ENCODE measurements around the gene CHMP2A. TPM values are rescaled to one million over a fixed set of nuclear protein-coding genes. Genes with fewer than 3 reads are reported as not detected.

CHMP2A gene
- total and polyA plus RNA-seq, 2 experiments from 2014 or later, result 92.2 to 145 TPM

GRCh38 chr19:58529405-58529804 is 25.5 kb downstream of the CHMP2A start (continued):
- no peak for TF ChIP-seq REST (IDR thresholded peaks at IDR 0.05; ENCODE audit: unreplicated experiment)
- no peak for TF ChIP-seq EZH2phosphoT487 (IDR thresholded peaks at IDR 0.05; ENCODE audit: unreplicated experiment)
- no peak for TF ChIP-seq NANOG (IDR thresholded peaks at IDR 0.05; ENCODE audit: borderline replicate concordance)
- TF ChIP-seq CTCF (conservative IDR thresholded peaks at IDR 0.05; ENCODE audit: low read depth in 2 of 2), result no peak
- no peak for TF ChIP-seq EZH2 (IDR thresholded peaks at IDR 0.05; ENCODE audit: low read depth, unreplicated experiment)
- TF ChIP-seq STAT1 (IDR thresholded peaks at IDR 0.05; ENCODE audit: unreplicated experiment), result no peak
- TF ChIP-seq ETS1 (IDR thresholded peaks at IDR 0.05), result no peak
- no peak for TF ChIP-seq ZNF114 (CRISPR knock-in tag; IDR thresholded peaks at IDR 0.05)
- no peak for TF ChIP-seq CREB1 (CRISPR knock-in tag; IDR thresholded peaks at IDR 0.05; ENCODE audit: low read depth)
- TF ChIP-seq ZNF331 (CRISPR knock-in tag; IDR thresholded peaks at IDR 0.05; ENCODE audit: low read depth), result no peak

- Histone ChIP-seq H3K36me3 (ENCODE audit: insufficient read depth) (no peaks in the 10 kb centered on the region), H4K20me1 (replicated peaks; ENCODE audit: insufficient read depth) (no peaks in the 10 kb centered on the region), H3K27me3 (ENCODE audit: insufficient read depth) (no peaks in the 10 kb centered on the region), H3K4me2 (no peak overlapping the region), H2AFZ (0 out of 2 replicates have a peak overlapping the region, but pooled peaks have one; percentile 52), H3K27ac (ENCODE audit: low read depth) (no peak overlapping the region), H3K79me2 (replicated peaks; ENCODE audit: insufficient read depth) (0 out of 2 replicates have a peak, but pooled peaks cover 8% of the 10 kb centered on the region), H3K9me2 (ENCODE audit: insufficient read depth) (no peaks in the 10 kb centered on the region), H3K4me1 (ENCODE audit: insufficient read depth) (peaks cover 25% of the 10 kb centered on the region), H3K4me3 (no peak overlapping the region), H3F3A (replicated peaks; ENCODE audit: low read depth) (peaks cover 28% of the 10 kb centered on the region)
- ATAC-seq (no peak), DNase-seq (ENCODE audit: low spot score) (no peak)
- Mint-ChIP-seq H3K27ac (no peak overlapping the region), H3K36me3 (ENCODE audit: low read depth) (peaks cover 3% of the 10 kb centered on the region; the same call in 1 of the 3 replicates), H3K4me1 (peaks cover 40% of the 10 kb centered on the region), H3K27me3 (ENCODE audit: insufficient read depth, low read depth, poor library complexity) (peaks cover 35% of the 10 kb centered on the region), H3K4me3 (peak overlapping the region; percentile 10; the same call in 1 of the 3 replicates), H3K9me3 (no peaks in the 10 kb centered on the region; the same call in 2 of the 3 replicates)
- TF ChIP-seq STAT1 (IDR thresholded peaks at IDR 0.05; ENCODE audit: unreplicated experiment), result no peak
- TF ChIP-seq ZNF462 (CRISPR knock-in tag; IDR thresholded peaks at IDR 0.05), result no peak
- TF ChIP-seq NANOG (IDR thresholded peaks at IDR 0.05; ENCODE audit: borderline replicate concordance), result no peak
- TF ChIP-seq ZNF331 (CRISPR knock-in tag; IDR thresholded peaks at IDR 0.05; ENCODE audit: low read depth), result no peak
- TF ChIP-seq EZH2 (IDR thresholded peaks at IDR 0.05; ENCODE audit: low read depth, unreplicated experiment), result no peak
- no peak for TF ChIP-seq POLR2AphosphoS5 (IDR thresholded peaks at IDR 0.05; ENCODE audit: low read depth)
Observed at GRCh38 chr19:58522709-58523108, 32.2 kb downstream of the CHMP2A start.

Data from GM23338 (cell line).